Natural killer cell (primary cell): ENCODE data around the gene SORCS2. TPM values are rescaled to one million over a fixed set of nuclear protein-coding genes. Genes with fewer than 3 reads are reported as not detected.

Experiments used
- ATAC-seq, 3 donors: fragments of 150-1000 bp in 2 of 3; fragments of 200-7000 bp in 1 of 3; cut with Tn5 transposase; 1 replicate in 1 of 3; 2 replicates in 2 of 3; pipeline ENCODE4 v1.10.0; 2021; ENCODE audit warnings: mild to moderate bottlenecking in 2 of 3, moderate library complexity in 2 of 3
- DNase-seq, 2 donors: peaks; one replicate each; pipeline versions ENCODE4 v3.0.0 to v3.0.0-alpha.2; 2013 to 2021; ENCODE audit warnings: mixed read lengths in 1 of 2
- H3K27ac ChIP-seq: one replicate; pipeline ENCODE4 v1.5.1; 2013; ENCODE audit warnings: mild to moderate bottlenecking, low read length
- H3K27me3 ChIP-seq: one replicate; pipeline ENCODE4 v1.6.1; 2013; ENCODE audit warnings: low read length; ENCODE audit not compliant: control insufficient read depth, insufficient read depth
- H3K36me3 ChIP-seq: one replicate; pipeline ENCODE4 v1.6.1; 2013; ENCODE audit warnings: low read length; ENCODE audit not compliant: control insufficient read depth, insufficient read depth
- H3K4me1 ChIP-seq: one replicate; pipeline ENCODE4 v1.6.1; 2013; ENCODE audit warnings: low read length; ENCODE audit not compliant: control insufficient read depth, insufficient read depth
- H3K4me3 ChIP-seq: one replicate; pipeline ENCODE4 v1.5.1; 2013; ENCODE audit warnings: low read length
- H3K9me3 ChIP-seq: one replicate; pipeline ENCODE4 v1.6.1; 2013; ENCODE audit warnings: low read length; ENCODE audit not compliant: control insufficient read depth, insufficient read depth
- H3K27ac Mint-ChIP-seq, 2 donors: one replicate each; pipeline ENCODE4 v1.8.0; 2022; ENCODE audit warnings: mild to moderate bottlenecking in 2 of 2, mixed read lengths in 2 of 2, moderate library complexity in 1 of 2
- H3K27me3 Mint-ChIP-seq, 2 donors: one replicate each; pipeline ENCODE4 v1.8.0; 2022; ENCODE audit warnings: low read depth in 2 of 2, mixed read lengths in 2 of 2
- H3K36me3 Mint-ChIP-seq: one replicate; pipeline ENCODE4 v1.8.0; 2022; ENCODE audit warnings: mixed read lengths
- H3K4me1 Mint-ChIP-seq, 2 donors: one replicate each; pipeline ENCODE4 v1.8.0; 2022; ENCODE audit warnings: mixed read lengths in 2 of 2
- H3K4me3 Mint-ChIP-seq: one replicate; pipeline ENCODE4 v1.8.0; 2022; ENCODE audit warnings: mild to moderate bottlenecking, moderate library complexity, mixed read lengths
- H3K9me3 Mint-ChIP-seq, 2 donors: one replicate each; pipeline ENCODE4 v1.8.0; 2022; ENCODE audit warnings: mixed read lengths in 2 of 2
- WGBS: methylation state at CpG from one replicate; pipeline ENCODE4 v1.1.7; 2013; ENCODE audit warnings: missing lambda C conversion rate; ENCODE audit not compliant: insufficient coverage; 5-methylcytosine and 5-hydroxymethylcytosine counted together
- intact Hi-C: fragments of 100-400 bp; cut with micrococcal nuclease; formaldehyde crosslinking; loops from one replicate; pipeline ENCODE4 v1.14.2; 2022
- total RNA-seq, 4 donors: library from RNA; stranded (reverse); fragments of 120-200 nt in 1 of 4; gene quantifications; one replicate each; pipeline versions ENCODE4 v1.2.3 to v1.2.4, GENCODE V29; 2013 to 2022
- TF ChIP-seq, protein P1 (sequence below): fragments of 200-600 bp; IDR thresholded peaks from one replicate; pipeline ENCODE4 v1.8.0; 2022; ENCODE audit warnings: antibody characterized with exemption

Gene SORCS2
- total RNA-seq, 3 donors from 2014 or later (not counting 1 experiment from before 2014, with no cell fraction given) = 1.2 to 2.5 (median 1.4) TPM

DNA sequence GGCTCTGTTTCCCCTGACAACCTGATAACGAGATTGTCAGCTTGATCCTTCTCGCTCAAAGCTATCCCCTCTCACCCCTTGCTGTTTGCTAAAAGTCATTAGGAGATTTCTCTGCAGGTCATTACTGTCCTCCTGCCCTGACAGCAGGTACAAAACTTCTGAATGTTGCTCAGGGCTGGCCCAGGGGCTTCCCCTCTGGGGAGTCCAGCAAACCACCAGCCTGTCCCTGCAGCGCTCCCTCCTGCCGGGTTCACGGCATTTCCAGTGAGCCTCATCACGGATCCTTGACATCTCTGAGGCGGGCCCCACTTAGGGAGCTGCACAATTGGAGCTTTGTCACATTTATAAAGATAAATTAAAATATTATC lies 5.2 kb upstream of the SORCS2 start:
- Mint-ChIP-seq H3K9me3 (no peaks in the 10 kb centered on the region), H3K27me3 (peaks cover 20 to 29% of the 10 kb centered on the region in 2 donors)
- H3K27me3 ChIP-seq = peaks cover 8% of the 10 kb centered on the region

DNA sequence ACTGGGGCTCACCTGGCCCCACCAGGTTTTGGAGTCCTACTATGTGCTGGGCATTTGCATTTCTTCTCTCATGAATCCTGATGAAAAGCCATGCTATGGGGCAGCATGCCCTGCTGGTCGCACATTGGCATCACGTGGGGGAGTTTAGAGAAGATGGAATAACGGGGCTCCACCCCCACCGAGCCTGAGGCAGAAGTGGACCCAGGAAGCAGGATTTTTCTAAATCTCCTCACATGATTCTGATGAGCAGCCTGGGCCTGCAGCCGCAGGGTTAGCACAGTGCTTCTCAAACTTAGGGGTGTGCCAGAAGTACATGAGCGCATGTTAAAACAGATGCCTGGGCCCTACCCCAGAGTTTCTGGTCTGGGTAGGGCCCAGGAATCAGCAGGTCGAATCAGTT lies 4.6 kb upstream of the SORCS2 start:
- Histone ChIP-seq H3K4me3 (no peak overlapping the region), H3K4me1 (peaks cover 11% of the 10 kb centered on the region), H3K27ac (no peak overlapping the region), H3K36me3 (no peaks in the 10 kb centered on the region), H3K9me3 (no peaks in the 10 kb centered on the region), H3K27me3 (peaks cover 8% of the 10 kb centered on the region)
- no peak for ATAC-seq
- H3K27me3 Mint-ChIP-seq = peaks cover 20 to 29% of the 10 kb centered on the region in 2 donors
- H3K4me3 Mint-ChIP-seq = no peak overlapping the region
- peaks cover 12 to 13% of the 10 kb centered on the region in 2 donors for H3K4me1 Mint-ChIP-seq
- intact Hi-C loops = no loop called here
- no peaks in the 10 kb centered on the region for H3K36me3 Mint-ChIP-seq
- DNase-seq = no peak
- no peaks in the 10 kb centered on the region for H3K9me3 Mint-ChIP-seq
- TF ChIP-seq, protein P1, sequence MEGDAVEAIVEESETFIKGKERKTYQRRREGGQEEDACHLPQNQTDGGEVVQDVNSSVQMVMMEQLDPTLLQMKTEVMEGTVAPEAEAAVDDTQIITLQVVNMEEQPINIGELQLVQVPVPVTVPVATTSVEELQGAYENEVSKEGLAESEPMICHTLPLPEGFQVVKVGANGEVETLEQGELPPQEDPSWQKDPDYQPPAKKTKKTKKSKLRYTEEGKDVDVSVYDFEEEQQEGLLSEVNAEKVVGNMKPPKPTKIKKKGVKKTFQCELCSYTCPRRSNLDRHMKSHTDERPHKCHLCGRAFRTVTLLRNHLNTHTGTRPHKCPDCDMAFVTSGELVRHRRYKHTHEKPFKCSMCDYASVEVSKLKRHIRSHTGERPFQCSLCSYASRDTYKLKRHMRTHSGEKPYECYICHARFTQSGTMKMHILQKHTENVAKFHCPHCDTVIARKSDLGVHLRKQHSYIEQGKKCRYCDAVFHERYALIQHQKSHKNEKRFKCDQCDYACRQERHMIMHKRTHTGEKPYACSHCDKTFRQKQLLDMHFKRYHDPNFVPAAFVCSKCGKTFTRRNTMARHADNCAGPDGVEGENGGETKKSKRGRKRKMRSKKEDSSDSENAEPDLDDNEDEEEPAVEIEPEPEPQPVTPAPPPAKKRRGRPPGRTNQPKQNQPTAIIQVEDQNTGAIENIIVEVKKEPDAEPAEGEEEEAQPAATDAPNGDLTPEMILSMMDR = no peak
- H3K27ac Mint-ChIP-seq = no peak overlapping the region
- WGBS = 69% methylated on average over 7 of the region's 7 CpGs

More for the DNA sequence above, 5.2 kb upstream of the SORCS2 start:
- intact Hi-C loops = no loop called here
- Mint-ChIP-seq H3K27ac (no peak overlapping the region), H3K4me3 (no peak overlapping the region), H3K36me3 (no peaks in the 10 kb centered on the region), H3K4me1 (peaks cover 13 to 15% of the 10 kb centered on the region in 2 donors)
- Histone ChIP-seq H3K27ac (no peak overlapping the region), H3K36me3 (no peaks in the 10 kb centered on the region), H3K4me1 (peaks cover 10% of the 10 kb centered on the region), H3K4me3 (no peak overlapping the region), H3K9me3 (no peaks in the 10 kb centered on the region)
- WGBS = 52% methylated on average over 7 of the region's 7 CpGs
- DNase-seq (no peak), ATAC-seq (no peak)
- TF ChIP-seq, protein P1 = no peak

DNA sequence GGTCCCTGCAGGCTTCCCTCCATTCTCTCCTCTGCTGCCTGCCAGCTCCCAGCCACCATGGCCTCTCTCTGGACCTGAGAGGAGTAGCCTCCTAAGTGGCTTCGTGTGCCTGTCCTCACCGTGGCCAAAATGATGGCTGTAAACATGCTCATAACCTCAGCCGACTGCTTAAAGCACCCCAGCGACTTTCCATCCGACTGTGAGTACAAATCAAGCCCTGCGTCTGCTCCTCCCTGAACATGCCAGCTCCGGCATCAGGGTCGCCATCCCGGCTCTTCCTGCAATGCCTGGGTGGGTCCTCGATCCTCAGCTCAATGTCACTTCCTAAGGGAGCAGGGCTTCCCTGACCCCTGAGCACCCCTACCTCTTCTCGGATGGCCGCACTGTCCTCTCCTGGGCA lies 3.3 kb upstream of the SORCS2 start:
- Histone ChIP-seq H3K27ac (no peak overlapping the region), H3K27me3 (peaks cover 20% of the 10 kb centered on the region), H3K4me1 (peaks cover 9% of the 10 kb centered on the region), H3K36me3 (no peaks in the 10 kb centered on the region), H3K4me3 (no peak overlapping the region), H3K9me3 (no peaks in the 10 kb centered on the region)
- no peaks in the 10 kb centered on the region for H3K36me3 Mint-ChIP-seq
- no peaks in the 10 kb centered on the region for H3K4me1 Mint-ChIP-seq
- no peak overlapping the region for H3K4me3 Mint-ChIP-seq
- TF ChIP-seq, protein P1 = no peak
- H3K27me3 Mint-ChIP-seq = peaks cover 25 to 30% of the 10 kb centered on the region in 2 donors
- ATAC-seq (no peak), DNase-seq (no peak)
- no peak overlapping the region for H3K27ac Mint-ChIP-seq
- WGBS = 74% methylated on average over 12 of the region's 12 CpGs
- intact Hi-C loops = no loop called here
- H3K9me3 Mint-ChIP-seq = no peaks in the 10 kb centered on the region
